SK-N-SH (cell line): ENCODE measurements around the gene SLC12A6.
"Not testable (repeated sequence)": the region's sequence is repeated elsewhere in the genome, so short reads cannot be mapped to it uniquely, and the experiment has no call there.

Source experiments
- CTCF ChIP-seq: fragments of 200-600 bp; sonication (generic); IDR thresholded peaks from 2 replicates; pipeline ENCODE4 v1.6.1; 2017; ENCODE audit warnings: antibody characterized with exemption, mild to moderate bottlenecking, moderate library complexity
- MAX ChIP-seq: IDR thresholded peaks from 2 replicates; pipeline ENCODE4 v1.4.0; 2012; ENCODE audit warnings: low read depth
- MXI1 ChIP-seq: IDR thresholded peaks from 2 replicates; pipeline ENCODE4 v1.6.1; 2012; ENCODE audit warnings: mild to moderate bottlenecking, low read depth, low read length, improper control_type of control experiment
- RCOR1 ChIP-seq: fragments of 150-350 bp; IDR thresholded peaks from 2 replicates; pipeline ENCODE4 v1.6.1; 2017; ENCODE audit warnings: antibody characterized with exemption, low read length
- TAF1 ChIP-seq: IDR thresholded peaks from 2 replicates; pipeline ENCODE4 v1.6.1; 2012; ENCODE audit warnings: low read depth, mild to moderate bottlenecking, low read length, moderate library complexity, borderline replicate concordance
- TCF12 ChIP-seq: IDR thresholded peaks from 2 replicates; pipeline ENCODE4 v1.4.0; 2012

- TF ChIP-seq CTCF, MAX, MXI1, RCOR1, TAF1, TCF12: not testable (repeated sequence)
Measured at GRCh38 chr15:34375541-34375940, 38.0 kb upstream of the SLC12A6 start.
